GDM1 (cell line): ENCODE results near the gene SEC22A.

Experiments
- DNase-seq: peaks from one replicate; lab custom pipeline; 2025; lab: John Stamatoyannopoulos, UW

SEC22A gene

DNA sequence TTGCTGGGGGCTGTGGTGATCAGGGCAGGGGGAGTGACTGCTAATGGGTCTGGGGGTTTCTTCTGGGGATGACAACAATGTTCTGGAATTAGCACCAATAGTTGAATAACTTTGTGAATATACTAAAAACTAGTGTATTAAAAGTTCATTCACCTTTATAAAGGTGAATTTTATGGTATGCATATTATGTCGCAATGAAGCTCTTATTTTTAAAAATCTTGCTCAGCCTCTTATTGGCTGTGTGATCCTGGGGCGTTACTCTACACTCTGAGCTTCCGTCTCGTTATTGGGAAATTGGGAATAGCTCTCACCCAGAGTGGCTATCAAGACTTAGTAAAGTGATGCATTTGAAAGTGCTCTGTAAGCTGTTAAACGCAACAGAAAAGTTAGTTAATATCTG lies 105.3 kb downstream of the SEC22A start:
- DNase-seq = no peak

DNA sequence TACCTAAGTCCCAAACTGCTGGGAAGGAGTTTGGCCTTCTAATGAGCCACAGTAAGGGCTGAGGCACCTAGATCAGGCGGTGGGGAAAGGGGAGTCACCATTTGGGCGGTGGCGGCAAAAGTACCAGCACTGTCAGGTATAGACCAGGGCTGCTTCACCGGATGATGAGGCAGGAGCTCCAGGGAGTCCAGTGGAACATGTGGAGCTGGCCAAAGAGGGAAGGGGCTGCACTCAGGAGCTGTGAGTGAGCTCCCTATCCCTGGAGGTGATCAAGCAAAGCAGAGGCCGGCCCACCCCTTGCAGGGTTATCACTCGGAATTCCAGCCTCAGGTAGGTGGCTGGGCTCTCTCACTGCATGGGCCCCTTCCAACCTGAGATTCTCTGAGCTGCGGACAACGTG lies 108.4 kb downstream of the SEC22A start:
- no peak for DNase-seq

DNA sequence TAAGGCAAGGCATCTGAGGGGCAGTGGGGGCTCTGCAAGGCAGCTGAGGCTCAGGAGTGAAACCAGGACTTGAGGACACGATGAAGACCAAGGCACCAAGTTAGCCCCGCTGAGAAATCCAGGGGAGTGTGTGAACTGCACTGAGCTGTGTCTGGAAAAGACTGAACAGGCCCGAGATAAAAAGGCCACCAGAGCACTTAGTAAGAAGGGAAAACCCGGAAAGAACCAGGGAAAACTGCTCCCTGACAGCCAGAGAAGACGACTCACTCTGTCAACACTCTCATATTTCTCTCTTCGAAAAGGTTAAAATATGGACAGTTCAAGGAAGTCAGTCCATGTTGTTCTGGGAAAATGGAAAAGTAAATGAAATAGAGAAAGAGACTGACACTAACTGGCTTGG lies 109.0 kb downstream of the SEC22A start:
- DNase-seq = no peak

DNA sequence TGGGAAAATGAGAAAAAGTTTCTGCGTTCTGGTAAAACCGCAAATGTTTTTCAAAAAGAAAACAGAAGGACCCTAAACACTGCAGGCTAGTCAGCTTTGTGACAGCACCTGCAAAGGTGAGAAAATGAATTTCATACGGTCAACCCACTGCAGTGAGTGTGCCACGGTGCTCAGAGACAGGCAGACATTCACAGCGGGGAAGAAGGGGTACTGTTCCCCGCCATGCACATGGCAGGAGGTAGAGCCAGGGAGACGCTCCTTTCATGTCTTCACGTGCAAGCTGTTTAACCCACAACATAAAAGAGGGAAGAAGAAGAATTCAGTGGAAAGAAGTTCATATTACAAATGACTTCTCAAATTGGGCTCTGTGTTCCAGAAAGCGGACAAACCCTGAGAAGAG lies 109.5 kb downstream of the SEC22A start:
- DNase-seq = no peak

DNA sequence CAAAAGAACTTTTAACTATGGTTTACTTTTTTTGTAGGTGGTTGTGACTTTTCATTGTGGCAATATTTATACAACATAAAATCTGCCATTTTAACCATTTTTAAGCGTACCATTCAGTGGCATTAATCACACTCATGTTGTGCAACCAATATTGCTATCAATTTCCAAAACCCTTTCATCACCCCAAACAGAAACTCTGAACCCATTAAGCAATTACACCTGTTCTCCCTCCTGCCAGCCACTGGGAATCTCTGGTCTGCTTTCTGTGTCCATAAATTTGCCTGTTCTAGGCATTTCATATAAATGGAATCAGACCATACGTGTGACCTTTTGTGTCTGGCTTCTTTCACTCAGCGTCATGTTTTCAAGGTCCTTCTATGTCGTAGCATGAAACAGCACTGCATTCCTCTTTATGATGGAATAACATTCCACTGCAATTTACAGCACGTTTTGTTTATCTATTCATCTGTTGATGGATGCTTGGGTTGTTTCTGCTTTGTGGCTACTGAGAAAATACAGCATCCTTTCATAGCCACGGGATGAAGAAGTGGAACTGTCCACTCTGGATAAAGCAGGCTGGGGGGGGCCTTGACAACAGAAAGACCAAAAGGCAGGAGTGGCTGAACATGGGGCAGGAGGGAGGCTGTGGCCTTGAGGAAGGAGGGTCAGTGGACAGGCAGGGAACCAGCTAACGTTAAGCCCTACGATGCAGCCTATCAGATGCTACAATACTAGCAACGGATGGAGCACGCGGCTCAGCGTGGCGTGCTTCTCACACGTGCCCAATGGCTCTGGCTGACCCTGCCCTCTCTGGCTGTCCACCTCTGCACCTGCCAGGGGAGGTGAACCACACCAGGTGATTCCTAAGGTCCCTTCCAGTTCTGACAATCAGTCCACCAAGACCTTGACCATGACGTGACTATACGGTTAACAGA lies 110.9 kb downstream of the SEC22A start:
- no peak for DNase-seq

DNA sequence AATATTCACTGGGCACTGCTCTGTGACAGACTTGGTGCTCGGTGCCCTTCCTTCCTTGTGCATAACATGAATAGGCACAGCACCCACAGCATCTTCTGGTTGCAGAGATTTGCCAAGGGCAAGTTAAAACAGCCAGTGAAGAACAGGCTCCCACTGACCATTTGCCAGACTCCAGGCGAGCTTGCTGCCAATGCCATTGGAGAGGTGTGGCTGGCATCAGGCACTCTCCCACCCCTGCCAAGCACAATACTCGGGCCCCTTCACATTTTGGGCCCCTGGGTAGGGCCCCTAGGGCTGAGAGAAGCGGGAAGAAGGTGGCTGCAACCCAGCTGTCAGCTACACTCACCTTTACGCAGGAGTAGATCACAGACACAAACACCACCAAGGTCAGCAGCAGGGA lies 112.1 kb downstream of the SEC22A start:
- DNase-seq = no peak

DNA sequence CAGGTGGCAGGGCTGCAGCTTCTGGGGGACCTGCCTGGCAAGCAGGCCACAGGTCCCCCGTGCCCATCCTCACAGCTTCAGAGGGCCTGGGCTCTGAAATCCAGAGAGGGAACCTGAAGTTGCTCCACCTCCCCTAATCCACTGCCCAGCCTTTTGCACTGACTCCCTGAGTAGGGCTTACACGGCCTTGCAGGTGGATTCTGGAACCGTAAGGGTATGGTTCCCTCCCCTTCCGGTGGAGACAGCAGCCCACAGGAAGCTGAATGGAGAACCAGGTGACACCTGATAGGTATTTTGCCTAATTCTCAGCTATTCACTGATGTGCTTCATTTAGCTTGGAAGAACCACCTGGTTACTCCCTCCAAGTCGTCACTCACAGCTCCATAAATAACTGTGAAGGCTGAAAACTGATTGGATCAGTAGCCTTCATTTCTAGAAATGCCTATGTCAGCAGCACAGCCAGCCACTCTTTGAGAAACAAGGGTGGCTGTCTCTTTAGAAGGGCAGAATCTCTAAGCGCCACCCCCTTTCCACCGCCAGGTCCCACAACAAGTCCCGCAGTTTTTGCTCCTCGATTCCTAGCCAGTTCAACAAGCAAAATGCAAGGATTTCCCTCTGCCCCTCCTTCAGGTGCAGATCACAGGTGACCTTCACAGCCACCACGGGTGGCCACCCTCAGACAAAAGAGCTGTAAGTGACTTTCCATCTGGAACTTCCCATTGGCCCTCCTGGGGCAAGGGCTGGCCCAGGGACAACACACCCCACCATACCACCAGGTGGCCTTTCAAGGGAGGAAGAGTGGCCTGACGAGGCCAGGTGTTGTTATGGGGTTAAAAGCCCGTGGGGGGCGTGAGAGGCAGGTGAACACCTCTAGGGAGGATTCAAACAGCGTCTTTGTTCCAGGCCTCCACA lies 112.9 kb downstream of the SEC22A start:
- no peak for DNase-seq

DNA sequence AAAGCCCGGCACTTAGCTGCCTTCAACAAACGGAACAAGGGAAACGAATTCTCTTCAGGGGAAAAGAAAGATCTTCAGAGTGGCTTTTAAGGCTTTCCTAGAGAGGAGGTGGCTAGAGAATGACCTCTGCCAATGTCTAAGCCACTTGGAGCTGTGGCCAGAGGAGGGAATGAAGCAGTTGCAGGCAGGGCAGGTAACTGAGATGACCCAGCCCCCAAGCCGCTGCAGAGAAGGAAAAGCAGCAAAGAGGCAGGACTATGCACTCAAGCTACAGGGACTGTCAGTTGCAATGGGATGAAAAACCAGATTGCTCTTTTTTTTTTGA lies 113.5 kb downstream of the SEC22A start:
- no peak for DNase-seq

DNA sequence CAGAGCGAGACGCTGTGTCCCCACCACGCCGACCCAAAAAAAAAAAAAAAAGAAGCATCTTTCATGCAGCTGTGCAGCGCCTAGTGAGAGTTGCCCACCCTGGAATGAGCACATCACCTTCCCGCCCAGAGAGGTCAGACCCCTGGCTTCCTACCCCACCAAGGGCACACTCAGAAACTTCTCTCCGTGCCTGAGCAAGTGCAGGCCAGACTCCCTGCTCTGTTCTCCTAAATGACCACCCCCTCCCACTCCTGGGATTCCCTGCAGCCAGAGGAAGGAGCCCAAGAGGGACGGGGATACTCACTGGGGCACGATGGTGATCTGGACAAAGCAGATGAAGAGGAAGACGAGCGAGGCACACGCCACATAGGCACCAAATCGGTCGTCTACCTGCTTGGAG lies 116.0 kb downstream of the SEC22A start:
- DNase-seq = no peak

DNA sequence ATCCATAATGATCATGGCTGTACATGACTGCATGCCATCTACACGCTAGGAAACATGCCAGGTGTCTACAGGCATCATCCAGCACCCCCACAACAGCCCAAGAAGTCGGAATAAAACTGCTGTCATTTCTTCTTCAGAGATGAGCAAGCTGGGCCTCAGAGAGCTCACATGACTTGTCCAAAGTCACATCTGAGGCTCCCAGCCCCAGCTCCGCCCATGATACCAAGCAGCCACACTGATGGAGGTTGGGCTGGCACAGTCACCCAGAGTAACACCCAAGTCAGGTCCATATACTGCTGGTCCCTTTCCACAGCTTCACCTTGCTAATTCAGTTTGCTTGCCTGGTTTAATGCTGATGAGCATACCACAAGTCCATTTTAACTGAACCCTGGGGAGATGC lies 116.6 kb downstream of the SEC22A start:
- DNase-seq = no peak

DNA sequence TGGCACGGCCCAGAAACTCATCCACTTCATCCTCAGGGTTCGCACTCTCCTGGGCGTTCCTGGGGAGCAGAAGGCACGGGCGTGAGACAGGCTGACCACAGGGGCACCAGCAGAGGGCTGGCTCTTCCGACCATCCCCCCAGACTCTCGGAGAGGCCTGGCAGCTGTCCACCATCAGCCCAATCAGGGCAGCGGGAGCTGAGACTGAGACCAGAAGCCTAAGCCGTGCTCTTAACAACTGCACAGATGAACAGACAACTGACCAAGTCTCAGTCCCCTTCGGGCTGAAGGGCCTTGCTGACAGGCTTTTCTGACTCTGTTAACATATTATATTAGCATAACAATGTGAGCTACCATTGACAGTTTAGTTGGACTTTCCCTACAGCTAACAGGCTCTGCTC lies 118.0 kb downstream of the SEC22A start:
- no peak for DNase-seq

DNA sequence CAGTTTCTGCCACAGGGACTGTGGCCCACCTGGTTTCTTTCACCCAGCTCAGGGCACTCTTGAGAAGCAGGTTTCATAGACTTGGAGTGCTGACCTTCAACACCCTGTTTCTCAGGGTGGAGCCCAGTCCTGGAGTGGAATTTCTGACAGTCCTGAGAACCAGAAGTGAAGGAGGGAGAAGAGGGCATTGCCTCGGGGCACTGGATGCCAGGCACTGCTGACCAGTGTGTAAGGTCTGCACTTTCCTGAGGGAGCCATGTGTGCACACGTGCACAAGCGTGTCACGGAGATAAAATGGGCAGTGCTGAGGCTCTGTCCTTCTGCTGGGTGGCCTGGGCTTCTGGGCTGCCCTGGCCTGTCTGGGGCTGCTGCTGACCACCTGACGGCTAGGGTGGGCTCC lies 118.5 kb downstream of the SEC22A start:
- no peak for DNase-seq

DNA sequence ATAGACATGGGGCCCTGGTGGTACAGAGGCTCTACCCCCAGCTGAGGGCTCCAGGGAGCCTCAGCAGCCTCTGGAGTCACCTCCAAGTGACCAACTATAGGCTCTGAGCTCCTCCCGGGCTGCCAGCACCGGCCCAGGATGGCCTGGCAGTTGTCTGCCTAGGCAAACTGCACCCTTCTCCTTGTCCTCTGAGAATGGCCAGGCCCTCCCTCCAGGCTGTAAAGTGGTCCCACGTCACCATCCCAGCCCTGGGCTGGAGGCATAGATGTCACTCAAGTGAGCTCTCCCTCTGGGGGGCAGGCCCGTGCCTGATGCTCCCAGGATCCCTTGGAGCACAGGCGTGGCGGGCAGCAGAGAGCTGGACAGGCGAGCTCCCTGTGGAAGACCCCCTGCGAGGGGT lies 120.1 kb downstream of the SEC22A start:
- no peak for DNase-seq

DNA sequence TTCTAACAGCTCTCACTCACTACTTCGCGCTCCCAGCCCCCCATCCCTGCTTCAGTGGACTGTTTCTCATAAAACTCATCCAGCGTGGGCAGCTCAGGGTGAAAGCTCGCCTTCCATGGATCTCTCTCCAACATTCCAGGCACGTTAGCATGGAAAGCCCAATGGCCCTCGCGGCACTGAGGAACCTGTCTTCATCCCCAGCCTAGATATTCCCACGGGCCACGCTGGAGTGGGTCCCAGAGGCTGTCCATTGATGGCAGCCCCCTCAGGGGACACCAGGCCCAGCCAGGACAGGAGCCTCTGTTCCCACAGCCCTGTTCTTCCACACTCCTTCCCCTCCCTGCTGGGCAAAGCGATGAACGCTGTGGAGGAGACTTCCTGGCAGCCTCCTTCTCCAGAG lies 121.1 kb downstream of the SEC22A start:
- no peak for DNase-seq
